HepG2 (cell line): ENCODE data around the gene FLYWCH1. TPM values are rescaled to one million over a fixed set of nuclear protein-coding genes. Genes with fewer than 3 reads are reported as not detected.

Source experiments
- ATAC-seq: fragments of 200-7000 bp; cut with Tn5 transposase; 3 replicates; pipeline ENCODE4 v1.9.1; 2020; ENCODE audit warnings: mild to moderate bottlenecking, moderate library complexity
- BruUV-seq: library from RNA; stranded (reverse); fragments of 400-500 nt; replicated peaks from 2 replicates; lab custom pipeline; 2021; lab: Mats Ljungman, UMichigan
- CTCF ChIA-PET: fragments of 300-600 bp; formaldehyde crosslinking; extraction: SDS; loops from one replicate; lab custom pipeline; 2021; ENCODE audit warnings: low total read pairs, inconsistent platforms, low intra/inter-chr PET ratio; lab: Yijun Ruan, JAX
- POLR2A ChIA-PET: fragments of 350-600 bp; sonication (Branson Sonifier 250); formaldehyde crosslinking; loops from one replicate; lab custom pipeline; 2020; ENCODE audit warnings: antibody characterized with exemption, inconsistent platforms; lab: Yijun Ruan, JAX
- DNase-seq: peaks from one replicate; pipeline ENCODE4 v3.0.0-alpha.2; 2015; ENCODE audit warnings: low spot score
- FAIRE-seq: peaks from 3 replicates; lab custom pipeline; 2011; peaks lifted over from hg19 to GRCh38; lab: Jason Lieb, UNC
- H2AFZ ChIP-seq: one replicate; pipeline ENCODE4 v1.6.1; 2011; ENCODE audit warnings: low read length, inconsistent platforms
- H3K27ac ChIP-seq: fragments of 300-600 bp; 3 replicates; pipeline ENCODE4 v1.8.0; 2011; ENCODE audit warnings: mixed run types, mild to moderate bottlenecking, mixed read lengths, low read length, inconsistent platforms; ENCODE audit not compliant: insufficient read depth; ENCODE audit errors: extremely low read length
- H3K27me3 ChIP-seq, 2 experiments: fragments of 200-600 bp in 1 of 2; 2 replicates in 1 of 2; 3 replicates in 1 of 2; pipeline versions ENCODE4 v1.6.0 to v1.8.0; 2011; ENCODE audit warnings: low read length in 2 of 2, mild to moderate bottlenecking in 2 of 2, moderate library complexity in 2 of 2, inconsistent platforms in 1 of 2; ENCODE audit not compliant: insufficient read depth in 2 of 2, control insufficient read depth in 1 of 2
- H3K36me3 ChIP-seq, 2 experiments: fragments of 200-600 bp in 1 of 2; replicated peaks in 1 of 2; 2 replicates in 1 of 2; 3 replicates in 1 of 2; pipeline versions ENCODE4 v1.5.1 to v1.8.0; 2011; ENCODE audit warnings: low read length in 2 of 2, inconsistent platforms in 1 of 2; ENCODE audit not compliant: insufficient read depth in 2 of 2, control insufficient read depth in 1 of 2
- H3K4me1 ChIP-seq: 2 replicates; pipeline ENCODE4 v1.5.1; 2012; ENCODE audit warnings: low read length, inconsistent platforms; ENCODE audit not compliant: insufficient read depth
- H3K4me2 ChIP-seq: 2 replicates; pipeline ENCODE4 v1.6.0; 2011; ENCODE audit warnings: low read depth, low read length, inconsistent platforms
- H3K4me3 ChIP-seq, 3 experiments: fragments of 200-600 bp in 1 of 3; sonication (generic), shearing (Covaris generic) in 1 of 3; replicated peaks in 1 of 3; 2 replicates each; pipeline ENCODE4 v1.5.1; 2011 to 2016; ENCODE audit warnings: low read length in 3 of 3, inconsistent platforms in 2 of 3, low read depth in 2 of 3, mild to moderate bottlenecking in 2 of 3, control low read depth in 1 of 3, mixed read lengths in 1 of 3; ENCODE audit not compliant: insufficient read depth in 1 of 3
- H3K79me2 ChIP-seq: one replicate; pipeline ENCODE4 v1.6.1; 2011; ENCODE audit warnings: low read length, inconsistent platforms; ENCODE audit not compliant: insufficient read depth
- H3K9ac ChIP-seq: 2 replicates; pipeline ENCODE4 v1.6.0; 2011; ENCODE audit warnings: mild to moderate bottlenecking, low read depth, low read length, inconsistent platforms; ENCODE audit not compliant: insufficient read depth
- H3K9me3 ChIP-seq: 2 replicates; pipeline ENCODE4 v1.5.1; 2012; ENCODE audit warnings: mild to moderate bottlenecking, low read length
- H4K20me1 ChIP-seq: 2 replicates; pipeline ENCODE4 v1.6.0; 2011; ENCODE audit warnings: inconsistent platforms, mild to moderate bottlenecking, low read length, moderate library complexity; ENCODE audit not compliant: insufficient read depth
- GATA4 ChIP-seq: sonication (generic); IDR thresholded peaks from 2 replicates; pipeline ENCODE4 v1.6.1; 2016; ENCODE audit warnings: antibody characterized with exemption, low read depth, borderline replicate concordance
- GZF1 ChIP-seq: sonication (generic); formaldehyde crosslinking; IDR thresholded peaks from 2 replicates; pipeline ENCODE4 v1.5.1; 2020; ENCODE audit warnings: mild to moderate bottlenecking, missing genetic modification reagents
- JDP2 ChIP-seq: sonication (generic); formaldehyde crosslinking; IDR thresholded peaks from 2 replicates; pipeline ENCODE4 v1.8.1; 2022; ENCODE audit warnings: missing genetic modification reagents, borderline replicate concordance
- KLF13 ChIP-seq: sonication (generic); formaldehyde crosslinking; IDR thresholded peaks from 2 replicates; pipeline ENCODE4 v1.4.0; 2020; ENCODE audit warnings: mild to moderate bottlenecking, missing genetic modification reagents
- MED1 ChIP-seq: sonication (generic); formaldehyde crosslinking; IDR thresholded peaks from 2 replicates; pipeline ENCODE4 v1.4.0; 2020; ENCODE audit warnings: missing genetic modification reagents
- PRDM10 ChIP-seq: sonication (generic); formaldehyde crosslinking; IDR thresholded peaks from 2 replicates; pipeline ENCODE4 v1.4.0; 2020; ENCODE audit warnings: low read depth, missing genetic modification reagents
- RFX3 ChIP-seq: IDR thresholded peaks from 2 replicates; pipeline ENCODE4 v1.6.1; 2016; ENCODE audit warnings: missing biosample characterization, missing genetic modification reagents
- SETDB1 ChIP-seq: sonication (generic); formaldehyde crosslinking; IDR thresholded peaks from 2 replicates; pipeline ENCODE4 v1.5.1; 2020; ENCODE audit warnings: missing genetic modification reagents, mild to moderate bottlenecking, borderline replicate concordance
- SNRNP70 ChIP-seq: fragments of 200-400 bp; formaldehyde crosslinking; IDR thresholded peaks from 2 replicates; pipeline ENCODE4 v1.6.1; 2017; ENCODE audit warnings: mild to moderate bottlenecking, low read depth, low read length, moderate library complexity
- ZNF264 ChIP-seq: sonication (generic); formaldehyde crosslinking; IDR thresholded peaks from 2 replicates; pipeline ENCODE4 v1.4.0; 2020; ENCODE audit warnings: missing genetic modification reagents
- ZNF451 ChIP-seq: sonication (generic); formaldehyde crosslinking; IDR thresholded peaks from 2 replicates; pipeline ENCODE4 v1.5.0; 2020; ENCODE audit warnings: mild to moderate bottlenecking, missing genetic modification reagents
- ZNF615 ChIP-seq: sonication (generic); formaldehyde crosslinking; IDR thresholded peaks from 2 replicates; pipeline ENCODE4 v1.5.0; 2020; ENCODE audit warnings: mild to moderate bottlenecking, missing genetic modification reagents, borderline replicate concordance
- ZNF724P ChIP-seq: sonication (generic); formaldehyde crosslinking; IDR thresholded peaks from 2 replicates; pipeline ENCODE4 v1.8.0; 2022; ENCODE audit warnings: missing genetic modification reagents, borderline replicate concordance
- WGBS: methylation state at CpG from one replicate; pipeline ENCODE4 v1.1.6; 2017; ENCODE audit warnings: low lambda C conversion rate; 5-methylcytosine and 5-hydroxymethylcytosine counted together
- in situ Hi-C: cut with HindIII; loops from 2 replicates; pipeline ENCODE4 v1.10.0; 2017; ENCODE audit warnings: low pct_unique_long_range_greater_than_20kb; ENCODE audit not compliant: extremely low pct_ligation_motif_present
- intact Hi-C: fragments of 100-400 bp; cut with micrococcal nuclease; formaldehyde crosslinking; loops from one replicate; pipeline ENCODE4 v1.10.0; 2022; ENCODE audit not compliant: unreplicated experiment
- polyA plus RNA-seq, 8 experiments: library from polyadenylated mRNA; depleted of rRNA in 3 of 8; stranded (reverse) in 7 of 8; unstranded in 1 of 8; fragments of >200 nt; fragmentation: Illumina TruSeq in 4 of 8; extraction: Trizol in 4 of 8; gene quantifications; 2 replicates each; pipeline versions ENCODE4 v1.2.1 to v1.2.3, GENCODE V29; 2011 to 2016; ENCODE audit warnings: low read depth in 4 of 8, missing spikeins in 1 of 8, mixed read lengths in 1 of 8; ENCODE audit not compliant: insufficient read depth in 1 of 8
- total RNA-seq, 5 experiments: library from RNA; depleted of rRNA; stranded (reverse); fragments of >200 nt; fragmentation: Illumina TruSeq; extraction: Trizol; gene quantifications; 2 replicates each; pipeline ENCODE4 v1.2.3, GENCODE V29; 2016; ENCODE audit warnings: low read depth in 1 of 5

FLYWCH1 gene
- total and polyA plus RNA-seq, 2 of the 13 experiments (the other 11 are each of a cell fraction or from before 2014, with no cell fraction given), result 7.3 to 12.4 TPM

- intact Hi-C loops, result no loop called here
- POLR2A ChIA-PET, result no interaction called here
- no peak overlapping the region for H3K9ac ChIP-seq
- in situ Hi-C loops, result no loop called here
- H3K79me2 ChIP-seq, result no peaks in the 10 kb centered on the region
- H3K36me3 ChIP-seq, result peaks cover 8 to 16% of the 10 kb centered on the region in 2 experiments; a peak in 3 of 5 replicates
- no peak for DNase-seq
- no peak overlapping the region for H3K4me3 ChIP-seq
- no peak for ATAC-seq
- no peaks in the 10 kb centered on the region for H3K27me3 ChIP-seq
- no peak overlapping the region for H2AFZ ChIP-seq
- H3K4me2 ChIP-seq, result no peak overlapping the region
- no peaks in the 10 kb centered on the region for H3K9me3 ChIP-seq
- H4K20me1 ChIP-seq, result no peaks in the 10 kb centered on the region
- WGBS, result 100% methylated on average over 1 of the region's 30 CpGs
- H3K27ac ChIP-seq, result no peak overlapping the region
- no peak for TF ChIP-seq JDP2 (CRISPR knock-in tag)
- TF ChIP-seq ZNF615 (CRISPR knock-in tag), result no peak
- no peak for TF ChIP-seq KLF13 (CRISPR knock-in tag)
- no peak for TF ChIP-seq GZF1
- no peak for TF ChIP-seq MED1 (CRISPR knock-in tag)
- TF ChIP-seq GATA4, result no peak
- TF ChIP-seq SNRNP70, result no peak
- no peak for TF ChIP-seq ZNF451 (CRISPR knock-in tag)
- no peak for TF ChIP-seq SETDB1
- no peak for TF ChIP-seq ZNF264 (CRISPR knock-in tag)
- no peak for TF ChIP-seq ZNF724P (CRISPR knock-in tag)
- no peak for TF ChIP-seq RFX3 (CRISPR knock-in tag)
- TF ChIP-seq PRDM10 (CRISPR knock-in tag), result no peak
- H3K4me1 ChIP-seq, result no peaks in the 10 kb centered on the region
- CTCF ChIA-PET, result no interaction called here
- no TSS peak for BruUV-seq
- no peak for FAIRE-seq
These were observed 21.4 kb downstream of the FLYWCH1 start for GRCh38 chr16:2933136-2933535.
